ENCODE results near the gene PASK.

- TF ChIP-seq CTCF (IDR thresholded peaks at IDR 0.05) (no peak), POLR2A (IDR thresholded peaks at IDR 0.05) (no peak)
Measured at GRCh38 chr2:241083091-241083415, 66.2 kb downstream of the PASK start.
